WTC11 (cell line): ENCODE data around the gene CASD1. TPM values are rescaled to one million over a fixed set of nuclear protein-coding genes. Genes with fewer than 3 reads are reported as not detected.

Experiments
- ATAC-seq: fragments of 200-7000 bp; cut with Tn5 transposase; 2 replicates; pipeline ENCODE4 v1.10.0; 2021; ENCODE audit warnings: mild to moderate bottlenecking, moderate library complexity
- CTCF ChIA-PET: fragments of 300-600 bp; sonication (Branson Sonifier 250); formaldehyde crosslinking; loops from one replicate; lab custom pipeline; 2021; ENCODE audit warnings: antibody characterized with exemption; lab: Charles Lee
- POLR2A ChIA-PET: fragments of 350-600 bp; sonication (Branson Sonifier 250); formaldehyde crosslinking; loops from one replicate; lab custom pipeline; 2021; ENCODE audit warnings: antibody characterized with exemption; lab: Charles Lee
- DNase-seq: peaks from one replicate; pipeline ENCODE4 v3.0.0; 2021; ENCODE audit warnings: low spot score
- H3K27ac Mint-ChIP-seq: 2 replicates; pipeline ENCODE4 v1.8.0; 2021; ENCODE audit warnings: mixed read lengths
- H3K27me3 Mint-ChIP-seq: 2 replicates; pipeline ENCODE4 v1.8.0; 2021; ENCODE audit warnings: low read depth, mild to moderate bottlenecking, moderate library complexity, mixed read lengths
- H3K36me3 Mint-ChIP-seq: 2 replicates; pipeline ENCODE4 v1.8.0; 2021; ENCODE audit warnings: mixed read lengths
- H3K4me1 Mint-ChIP-seq: 2 replicates; pipeline ENCODE4 v1.8.0; 2022; ENCODE audit warnings: mixed read lengths
- H3K4me3 Mint-ChIP-seq: 2 replicates; pipeline ENCODE4 v1.8.0; 2021; ENCODE audit warnings: mild to moderate bottlenecking, moderate library complexity, mixed read lengths
- H3K9me3 Mint-ChIP-seq: 2 replicates; pipeline ENCODE4 v1.8.0; 2021; ENCODE audit warnings: mixed read lengths
- CREM ChIP-seq: sonication (generic); formaldehyde crosslinking; IDR thresholded peaks from 2 replicates; pipeline ENCODE4 v1.8.1; 2022; ENCODE audit warnings: mild to moderate bottlenecking, missing genetic modification reagents, moderate library complexity
- FOXJ3 ChIP-seq: sonication (generic); formaldehyde crosslinking; IDR thresholded peaks from 2 replicates; pipeline ENCODE4 v1.9.0; 2021; ENCODE audit warnings: missing genetic modification reagents, mild to moderate bottlenecking, borderline replicate concordance
- FOXK1 ChIP-seq: sonication (generic); formaldehyde crosslinking; IDR thresholded peaks from 2 replicates; pipeline ENCODE4 v1.8.0; 2022; ENCODE audit warnings: mild to moderate bottlenecking, moderate library complexity, missing genetic modification reagents
- FOXP1 ChIP-seq: sonication (generic); formaldehyde crosslinking; IDR thresholded peaks from 2 replicates; pipeline ENCODE4 v1.8.0; 2022; ENCODE audit warnings: missing genetic modification reagents, mild to moderate bottlenecking, moderate library complexity, borderline replicate concordance
- GABPB1 ChIP-seq: sonication (generic); formaldehyde crosslinking; IDR thresholded peaks from 2 replicates; pipeline ENCODE4 v1.8.1; 2023; ENCODE audit warnings: mild to moderate bottlenecking, missing genetic modification reagents
- MYBL2 ChIP-seq: sonication (generic); formaldehyde crosslinking; IDR thresholded peaks from 2 replicates; pipeline ENCODE4 v1.8.1; 2023; ENCODE audit warnings: mild to moderate bottlenecking, moderate library complexity, missing genetic modification reagents
- NFE2L1 ChIP-seq: sonication (generic); formaldehyde crosslinking; IDR thresholded peaks from 2 replicates; pipeline ENCODE4 v1.8.1; 2023; ENCODE audit warnings: missing genetic modification reagents
- PRRX2 ChIP-seq: fragments of 250-450 bp; sonication (Bioruptor Pico); IDR thresholded peaks from 2 replicates; pipeline ENCODE4 v1.8.0; 2021; ENCODE audit warnings: mild to moderate bottlenecking
- TEAD4 ChIP-seq: sonication (generic); formaldehyde crosslinking; IDR thresholded peaks from 2 replicates; pipeline ENCODE4 v1.8.0; 2022; ENCODE audit warnings: mild to moderate bottlenecking, missing genetic modification reagents
- ZBTB43 ChIP-seq: sonication (generic); formaldehyde crosslinking; IDR thresholded peaks from 2 replicates; pipeline ENCODE4 v1.8.1; 2023; ENCODE audit warnings: mild to moderate bottlenecking, missing genetic modification reagents
- ZMAT4 ChIP-seq: fragments of 250-450 bp; sonication (Bioruptor Pico); IDR thresholded peaks from 2 replicates; pipeline ENCODE4 v1.9.0; 2021; ENCODE audit warnings: mild to moderate bottlenecking
- ZNF138 ChIP-seq: sonication (generic); formaldehyde crosslinking; conservative IDR thresholded peaks from 2 replicates; pipeline ENCODE4 v1.8.1; 2022; ENCODE audit warnings: mild to moderate bottlenecking, moderate library complexity, missing genetic modification reagents
- ZNF219 ChIP-seq: sonication (generic); formaldehyde crosslinking; IDR thresholded peaks from 2 replicates; pipeline ENCODE4 v1.8.0; 2023; ENCODE audit warnings: missing genetic modification reagents, mild to moderate bottlenecking, borderline replicate concordance
- ZNF263 ChIP-seq: sonication (generic); formaldehyde crosslinking; IDR thresholded peaks from 2 replicates; pipeline ENCODE4 v1.8.1; 2022; ENCODE audit warnings: low read depth, mild to moderate bottlenecking, moderate library complexity, missing genetic modification reagents
- ZNF671 ChIP-seq: fragments of 250-450 bp; sonication (Bioruptor Pico); IDR thresholded peaks from 2 replicates; pipeline ENCODE4 v1.8.0; 2021; ENCODE audit warnings: mild to moderate bottlenecking
- total RNA-seq: library from RNA; stranded (reverse); gene quantifications from 3 replicates; pipeline ENCODE4 v1.2.3, GENCODE V29; 2021
- TF ChIP-seq, protein P1 (sequence below): sonication (generic); formaldehyde crosslinking; IDR thresholded peaks from 2 replicates; pipeline ENCODE4 v1.8.1; 2022; ENCODE audit warnings: mild to moderate bottlenecking, missing genetic modification reagents, moderate library complexity, borderline replicate concordance
- TF ChIP-seq, protein P2 (sequence below): sonication (generic); formaldehyde crosslinking; IDR thresholded peaks from 2 replicates; pipeline ENCODE4 v1.8.0; 2022; ENCODE audit warnings: mild to moderate bottlenecking, missing genetic modification reagents

CASD1 gene
- total RNA-seq, 1 experiment from 2014 or later, result 19.5 TPM

GRCh38 chr7:94579470-94579869 lies 69.9 kb downstream of the CASD1 start:
- H3K36me3 Mint-ChIP-seq, result peaks cover 23% of the 10 kb centered on the region
- no peak overlapping the region for H3K4me3 Mint-ChIP-seq
- ChIA-PET CTCF (no interaction called here), POLR2A (no interaction called here)
- DNase-seq, result no peak
- peaks cover 26% of the 10 kb centered on the region for H3K9me3 Mint-ChIP-seq
- H3K27me3 Mint-ChIP-seq, result no peaks in the 10 kb centered on the region
- no peak for ATAC-seq
- peaks cover 10% of the 10 kb centered on the region for H3K4me1 Mint-ChIP-seq
- H3K27ac Mint-ChIP-seq, result no peak overlapping the region
- TF ChIP-seq NFE2L1 (CRISPR knock-in tag) (no peak), ZNF263 (CRISPR knock-in tag) (no peak), PRRX2 (CRISPR knock-in tag) (no peak), FOXK1 (CRISPR knock-in tag) (no peak)

DNA sequence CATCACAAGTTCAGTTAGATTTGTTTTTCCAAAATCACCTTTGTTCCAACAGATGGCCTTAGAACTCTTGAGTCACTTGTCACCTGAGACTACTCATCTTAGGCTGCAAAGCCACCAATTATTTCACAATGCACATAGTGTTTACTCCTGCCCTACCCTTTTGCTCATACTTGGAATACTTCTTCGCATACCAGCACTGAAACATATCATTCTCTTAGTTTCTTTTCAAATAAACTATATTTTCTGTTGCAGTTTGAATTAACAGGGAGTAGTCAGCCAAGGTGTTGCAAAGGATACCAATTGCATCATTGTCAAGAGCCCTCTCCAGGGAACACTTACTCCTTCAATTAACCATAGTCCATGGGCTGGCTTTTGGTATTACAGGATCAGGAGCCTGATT lies 71.0 kb downstream of the CASD1 start:
- Mint-ChIP-seq H3K9me3 (peaks cover 17% of the 10 kb centered on the region), H3K4me3 (no peak overlapping the region), H3K27me3 (no peaks in the 10 kb centered on the region), H3K4me1 (peaks cover 10% of the 10 kb centered on the region), H3K36me3 (peaks cover 13% of the 10 kb centered on the region), H3K27ac (no peak overlapping the region)
- TF ChIP-seq TEAD4 (CRISPR knock-in tag), result no peak
- peak; percentile 80 for TF ChIP-seq GABPB1
- DNase-seq (no peak), ATAC-seq (no peak)
- ChIA-PET POLR2A (no interaction called here), CTCF (no interaction called here)

DNA sequence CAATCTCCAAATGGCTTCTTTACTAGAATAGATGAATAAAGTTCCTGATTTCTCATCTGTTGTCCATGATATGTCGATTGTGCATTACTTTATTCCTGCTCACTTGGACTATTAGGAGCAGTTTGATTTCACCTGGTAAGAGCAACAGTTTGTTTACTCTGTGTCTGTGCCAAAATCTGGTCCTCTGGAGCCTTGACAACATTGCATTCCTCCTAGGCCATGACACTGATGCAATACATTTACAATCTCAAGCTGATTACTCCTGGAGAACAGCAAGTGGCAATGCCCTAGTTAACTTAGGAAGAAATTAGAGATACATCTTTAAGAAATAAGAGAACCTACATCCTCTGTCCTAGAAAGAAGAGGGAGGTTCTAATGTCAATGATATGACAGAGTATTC lies 74.5 kb downstream of the CASD1 start:
- Mint-ChIP-seq H3K4me1 (no peaks in the 10 kb centered on the region), H3K9me3 (peaks cover 8% of the 10 kb centered on the region), H3K27ac (no peak overlapping the region), H3K27me3 (no peaks in the 10 kb centered on the region), H3K36me3 (peaks cover 13% of the 10 kb centered on the region; the same call in 1 of the 2 replicates), H3K4me3 (no peak overlapping the region)
- ChIA-PET CTCF (no interaction called here), POLR2A (no interaction called here)
- TF ChIP-seq MYBL2 (CRISPR knock-in tag) (no peak), ZNF671 (CRISPR knock-in tag) (no peak), GABPB1 (peak; percentile 80), ZBTB43 (CRISPR knock-in tag) (no peak)
- ATAC-seq (no peak), DNase-seq (no peak)

DNA sequence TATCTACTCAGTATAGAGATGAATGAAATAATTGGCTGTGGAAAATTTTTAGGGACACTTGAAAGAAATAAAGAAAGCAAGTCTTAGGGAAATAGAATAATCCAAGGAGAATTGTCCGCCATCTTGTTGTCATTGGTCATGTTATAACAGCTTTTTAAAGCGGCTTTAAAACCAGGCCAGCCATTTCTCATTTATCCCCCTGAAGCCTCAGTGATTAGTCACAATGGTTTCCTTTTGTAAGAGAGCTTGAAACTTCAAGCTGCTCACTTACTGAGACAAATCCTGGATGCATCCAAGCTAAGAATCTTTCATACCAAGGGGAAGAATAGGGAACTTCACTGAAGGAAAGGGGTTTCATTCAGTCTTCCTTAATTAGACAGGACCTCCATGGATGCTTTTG lies 78.5 kb downstream of the CASD1 start:
- no peaks in the 10 kb centered on the region for H3K27me3 Mint-ChIP-seq
- no peak overlapping the region for H3K4me3 Mint-ChIP-seq
- ATAC-seq (no peak), DNase-seq (no peak)
- ChIA-PET CTCF (no interaction called here), POLR2A (no interaction called here)
- peaks cover 12% of the 10 kb centered on the region for H3K9me3 Mint-ChIP-seq
- peaks cover 20% of the 10 kb centered on the region for H3K36me3 Mint-ChIP-seq
- TF ChIP-seq ZMAT4 (CRISPR knock-in tag) (no peak), CREM (CRISPR knock-in tag) (no peak)
- peaks cover 9% of the 10 kb centered on the region for H3K4me1 Mint-ChIP-seq
- H3K27ac Mint-ChIP-seq, result no peak overlapping the region

DNA sequence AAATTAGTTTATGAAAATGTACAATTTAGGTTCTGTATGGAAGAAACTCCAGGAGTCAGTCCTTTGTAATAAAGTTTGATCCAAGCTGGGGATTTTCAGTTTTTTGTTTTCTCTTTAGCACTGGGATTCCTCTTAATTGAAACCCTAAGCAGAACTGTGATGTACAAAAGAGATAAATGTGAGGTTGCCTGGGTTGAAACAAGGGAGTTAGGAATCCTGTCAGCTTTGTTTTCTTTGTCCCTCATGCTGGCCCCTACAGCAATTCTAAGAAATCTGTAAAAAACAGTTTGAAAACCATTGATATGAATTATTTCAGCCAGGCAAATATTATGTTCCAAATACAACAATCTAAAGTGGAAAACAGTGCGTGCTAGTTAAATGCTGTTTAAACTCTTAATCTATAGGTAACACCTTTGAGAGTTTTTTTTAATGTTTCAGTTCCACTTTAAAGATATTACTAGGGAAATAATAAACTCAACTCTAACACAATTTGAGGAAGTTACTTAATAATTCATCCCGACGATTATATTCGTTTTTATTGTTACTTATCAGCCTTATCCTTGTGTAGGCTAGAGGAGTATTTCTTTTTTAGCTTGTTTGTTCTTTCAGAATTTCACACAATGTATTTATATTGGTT lies 81.0 kb downstream of the CASD1 start:
- Mint-ChIP-seq H3K4me1 (peaks cover 9% of the 10 kb centered on the region), H3K4me3 (no peak overlapping the region), H3K27me3 (no peaks in the 10 kb centered on the region), H3K27ac (no peak overlapping the region), H3K36me3 (peaks cover 20% of the 10 kb centered on the region), H3K9me3 (peaks cover 12% of the 10 kb centered on the region)
- CTCF ChIA-PET, result no interaction called here
- POLR2A ChIA-PET, result interaction anchor here (0.6 kb wide), 1 partner anchor 1018 kb away, joined by 7 read pairs; no protein-coding TSS in a partner anchor
- ATAC-seq, result no peak
- DNase-seq, result no peak
- TF ChIP-seq ZNF219 (no peak), FOXP1 (no peak), ZNF138 (CRISPR knock-in tag) (no peak), FOXJ3 (CRISPR knock-in tag) (no peak), ZBTB43 (CRISPR knock-in tag) (no peak)
- TF ChIP-seq, protein P1, sequence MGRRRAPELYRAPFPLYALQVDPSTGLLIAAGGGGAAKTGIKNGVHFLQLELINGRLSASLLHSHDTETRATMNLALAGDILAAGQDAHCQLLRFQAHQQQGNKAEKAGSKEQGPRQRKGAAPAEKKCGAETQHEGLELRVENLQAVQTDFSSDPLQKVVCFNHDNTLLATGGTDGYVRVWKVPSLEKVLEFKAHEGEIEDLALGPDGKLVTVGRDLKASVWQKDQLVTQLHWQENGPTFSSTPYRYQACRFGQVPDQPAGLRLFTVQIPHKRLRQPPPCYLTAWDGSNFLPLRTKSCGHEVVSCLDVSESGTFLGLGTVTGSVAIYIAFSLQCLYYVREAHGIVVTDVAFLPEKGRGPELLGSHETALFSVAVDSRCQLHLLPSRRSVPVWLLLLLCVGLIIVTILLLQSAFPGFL, result no peak
- TF ChIP-seq, protein P2, sequence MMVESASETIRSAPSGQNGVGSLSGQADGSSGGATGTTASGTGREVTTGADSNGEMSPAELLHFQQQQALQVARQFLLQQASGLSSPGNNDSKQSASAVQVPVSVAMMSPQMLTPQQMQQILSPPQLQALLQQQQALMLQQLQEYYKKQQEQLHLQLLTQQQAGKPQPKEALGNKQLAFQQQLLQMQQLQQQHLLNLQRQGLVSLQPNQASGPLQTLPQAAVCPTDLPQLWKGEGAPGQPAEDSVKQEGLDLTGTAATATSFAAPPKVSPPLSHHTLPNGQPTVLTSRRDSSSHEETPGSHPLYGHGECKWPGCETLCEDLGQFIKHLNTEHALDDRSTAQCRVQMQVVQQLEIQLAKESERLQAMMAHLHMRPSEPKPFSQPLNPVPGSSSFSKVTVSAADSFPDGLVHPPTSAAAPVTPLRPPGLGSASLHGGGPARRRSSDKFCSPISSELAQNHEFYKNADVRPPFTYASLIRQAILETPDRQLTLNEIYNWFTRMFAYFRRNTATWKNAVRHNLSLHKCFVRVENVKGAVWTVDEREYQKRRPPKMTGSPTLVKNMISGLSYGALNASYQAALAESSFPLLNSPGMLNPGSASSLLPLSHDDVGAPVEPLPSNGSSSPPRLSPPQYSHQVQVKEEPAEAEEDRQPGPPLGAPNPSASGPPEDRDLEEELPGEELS (CRISPR knock-in tag), result no peak
